H1 (cell line): ENCODE measurements around the gene TMEM134. TPM values are rescaled to one million over a fixed set of nuclear protein-coding genes. Genes with fewer than 3 reads are reported as not detected.

Source experiments
- CTCF ChIA-PET: fragments of 300-600 bp; sonication (Branson Sonifier 250); formaldehyde crosslinking; loops from one replicate; lab custom pipeline; 2021; ENCODE audit not compliant: partially characterized antibody; lab: Charles Lee
- POLR2A ChIA-PET: fragments of 300-600 bp; sonication (Branson Sonifier 250); formaldehyde crosslinking; loops from one replicate; lab custom pipeline; 2021; ENCODE audit warnings: inconsistent platforms; ENCODE audit not compliant: partially characterized antibody; lab: Charles Lee
- DNase-seq, 2 experiments: peaks; one replicate each; pipeline versions ENCODE4 v3.0.0 to v3.0.0-alpha.2; 2010 to 2022; ENCODE audit warnings: low spot score in 2 of 2, low read depth in 1 of 2, mixed read lengths in 1 of 2
- FAIRE-seq: peaks from 2 replicates; lab custom pipeline; 2011; peaks lifted over from hg19 to GRCh38; lab: Jason Lieb, UNC
- H2AFZ ChIP-seq: 2 replicates; pipeline ENCODE4 v1.8.1; 2012; ENCODE audit warnings: low read length, inconsistent platforms
- H2AK5ac ChIP-seq: 2 replicates; pipeline ENCODE4 v1.6.1; 2013; ENCODE audit warnings: low read depth, low read length
- H2BK120ac ChIP-seq: replicated peaks from 2 replicates; pipeline ENCODE3; 2013; ENCODE audit warnings: low read depth, low read length, inconsistent platforms
- H2BK12ac ChIP-seq: 2 replicates; pipeline ENCODE4 v1.6.1; 2013; ENCODE audit warnings: low read depth, low read length
- H2BK15ac ChIP-seq: 2 replicates; pipeline ENCODE4 v1.6.1; 2013; ENCODE audit warnings: low read length
- H2BK20ac ChIP-seq: 2 replicates; pipeline ENCODE4 v1.6.1; 2013; ENCODE audit warnings: low read length
- H2BK5ac ChIP-seq: 2 replicates; pipeline ENCODE4 v1.6.1; 2013; ENCODE audit warnings: low read depth, low read length
- H3K14ac ChIP-seq: 2 replicates; pipeline ENCODE4 v1.6.1; 2013; ENCODE audit warnings: inconsistent platforms; ENCODE audit not compliant: insufficient read length
- H3K18ac ChIP-seq: 2 replicates; pipeline ENCODE4 v1.6.1; 2013; ENCODE audit warnings: low read length; ENCODE audit errors: extremely low read depth
- H3K23ac ChIP-seq: 2 replicates; pipeline ENCODE4 v1.6.1; 2013; ENCODE audit warnings: inconsistent platforms; ENCODE audit not compliant: insufficient read length
- H3K23me2 ChIP-seq: 2 replicates; pipeline ENCODE4 v1.6.1; 2013; ENCODE audit warnings: low read depth, low read length
- H3K27ac ChIP-seq: 2 replicates; pipeline ENCODE4 v1.6.1; 2011; ENCODE audit warnings: low read depth, low read length, inconsistent platforms
- H3K27me3 ChIP-seq, 4 experiments: replicated peaks in 1 of 4; 1 replicate in 1 of 4; 2 replicates in 3 of 4; pipeline versions ENCODE4 v1.6.1 to v1.8.1; 2011 to 2013; ENCODE audit warnings: low read length in 3 of 4, mild to moderate bottlenecking in 3 of 4, inconsistent platforms in 2 of 4, mixed read lengths in 2 of 4, moderate library complexity in 1 of 4; ENCODE audit not compliant: control insufficient read depth in 3 of 4, insufficient read depth in 3 of 4; ENCODE audit errors: extremely low read depth in 1 of 4
- H3K36me3 ChIP-seq, 4 experiments: 2 replicates each; pipeline versions ENCODE4 v1.6.1 to v1.8.1; 2011 to 2013; ENCODE audit warnings: mild to moderate bottlenecking in 4 of 4, low read length in 3 of 4, moderate library complexity in 2 of 4, control low read depth in 1 of 4, inconsistent platforms in 1 of 4; ENCODE audit not compliant: insufficient read depth in 4 of 4, control insufficient read depth in 2 of 4
- H3K4ac ChIP-seq: replicated peaks from 2 replicates; pipeline ENCODE3; 2013; ENCODE audit warnings: low read length, low read depth, mixed read lengths, inconsistent platforms; ENCODE audit not compliant: insufficient read length
- H3K4me1 ChIP-seq, 4 experiments: replicated peaks in 1 of 4; 1 replicate in 1 of 4; 2 replicates in 3 of 4; pipeline versions ENCODE4 v1.6.1 to v1.8.1; 2011 to 2013; ENCODE audit warnings: low read length in 3 of 4, inconsistent platforms in 2 of 4, mixed read lengths in 1 of 4; ENCODE audit not compliant: insufficient read depth in 4 of 4, control insufficient read depth in 3 of 4
- H3K4me2 ChIP-seq, 2 experiments: 2 replicates each; pipeline versions ENCODE4 v1.6.1 to v1.8.1; 2011 to 2013; ENCODE audit warnings: low read depth in 2 of 2, low read length in 2 of 2, control low read depth in 1 of 2, inconsistent platforms in 1 of 2, mild to moderate bottlenecking in 1 of 2; ENCODE audit not compliant: insufficient read depth in 1 of 2
- H3K4me3 ChIP-seq, 4 experiments: fragments of 200-600, 300-600 bp in 1 of 4; sonication (generic), shearing (Covaris generic), sonication (Bioruptor Twin) in 1 of 4; 2 replicates each; pipeline versions ENCODE4 v1.5.1 to v1.8.1; 2011 to 2016; ENCODE audit warnings: low read length in 4 of 4, low read depth in 3 of 4, control low read depth in 2 of 4, inconsistent platforms in 2 of 4, mild to moderate bottlenecking in 2 of 4, mixed read lengths in 1 of 4, moderate library complexity in 1 of 4; ENCODE audit not compliant: insufficient read depth in 2 of 4; ENCODE audit errors: extremely low read depth in 1 of 4
- H3K56ac ChIP-seq: replicated peaks from 2 replicates; pipeline ENCODE3; 2013; ENCODE audit warnings: low read depth, mild to moderate bottlenecking, mixed read lengths, low read length, inconsistent platforms; ENCODE audit not compliant: insufficient read length
- H3K79me1 ChIP-seq: 2 replicates; pipeline ENCODE4 v1.6.1; 2013; ENCODE audit warnings: low read depth, low read length, control low read depth
- H3K79me2 ChIP-seq, 2 experiments: 2 replicates each; pipeline versions ENCODE4 v1.6.1 to v1.8.1; 2012 to 2013; ENCODE audit warnings: low read length in 2 of 2, mild to moderate bottlenecking in 2 of 2, inconsistent platforms in 1 of 2; ENCODE audit not compliant: insufficient read depth in 2 of 2, control insufficient read depth in 1 of 2
- H3K9ac ChIP-seq, 4 experiments: replicated peaks in 1 of 4; 1 replicate in 1 of 4; 2 replicates in 3 of 4; pipeline versions ENCODE4 v1.6.1 to v1.8.1; 2011 to 2013; ENCODE audit warnings: low read depth in 3 of 4, low read length in 3 of 4, control low read depth in 2 of 4, mild to moderate bottlenecking in 2 of 4, moderate library complexity in 2 of 4, inconsistent platforms in 1 of 4; ENCODE audit errors: extremely low read depth in 1 of 4
- H3K9me3 ChIP-seq, 2 experiments: 2 replicates each; pipeline versions ENCODE4 v1.6.1 to v1.8.1; 2012 to 2013; ENCODE audit warnings: mild to moderate bottlenecking in 2 of 2, moderate library complexity in 2 of 2, control low read depth in 1 of 2, inconsistent platforms in 1 of 2, low read depth in 1 of 2, low read length in 1 of 2, mixed read lengths in 1 of 2; ENCODE audit not compliant: insufficient read depth in 2 of 2
- H4K20me1 ChIP-seq, 2 experiments: replicated peaks in 1 of 2; 2 replicates each; pipeline versions ENCODE3 to v1.8.1; 2011 to 2013; ENCODE audit warnings: inconsistent platforms in 2 of 2, low read length in 2 of 2, mild to moderate bottlenecking in 1 of 2; ENCODE audit not compliant: insufficient read depth in 2 of 2, control insufficient read depth in 1 of 2
- H4K5ac ChIP-seq: 2 replicates; pipeline ENCODE4 v1.6.1; 2013; ENCODE audit warnings: low read length, low read depth, mixed read lengths, inconsistent platforms; ENCODE audit not compliant: insufficient read length
- H4K8ac ChIP-seq: 2 replicates; pipeline ENCODE4 v1.8.0; 2013; ENCODE audit warnings: mild to moderate bottlenecking, moderate library complexity, low read length, inconsistent platforms; ENCODE audit not compliant: insufficient read depth; ENCODE audit errors: extremely low read depth
- H4K91ac ChIP-seq: replicated peaks from 2 replicates; pipeline ENCODE3; 2013; ENCODE audit warnings: low read length, mixed read lengths, inconsistent platforms; ENCODE audit not compliant: insufficient read length
- CHD1 ChIP-seq: IDR thresholded peaks from 2 replicates; pipeline ENCODE4 v1.6.1; 2012; ENCODE audit warnings: low read depth, low read length, improper control_type of control experiment
- KDM1A ChIP-seq: fragments of 200-600, 300-600 bp; sonication (generic); IDR thresholded peaks from 2 replicates; pipeline ENCODE4 v1.7.1; 2016; ENCODE audit warnings: mild to moderate bottlenecking, low read length, borderline replicate concordance
- PHF8 ChIP-seq: fragments of 200-600 bp; sonication (generic); conservative IDR thresholded peaks from 2 replicates; pipeline ENCODE4 v1.7.1; 2012; ENCODE audit warnings: low read depth, mild to moderate bottlenecking, inconsistent platforms, low read length, moderate library complexity
- WGBS, 2 experiments: shearing (Covaris generic) in 1 of 2; methylation state at CpG; one replicate each; pipeline versions ENCODE4 v1.1.6 to v1.1.7; 2013 to 2015; ENCODE audit warnings: low lambda C conversion rate in 2 of 2, mixed read lengths in 2 of 2, inconsistent platforms in 1 of 2, low coverage in 1 of 2, missing lambda C conversion rate in 1 of 2; ENCODE audit not compliant: insufficient replicate concordance in 2 of 2, insufficient coverage in 1 of 2, insufficient read length in 1 of 2; ENCODE audit errors: extremely low coverage in 1 of 2, missing lambda C conversion rate in 1 of 2; 5-methylcytosine and 5-hydroxymethylcytosine counted together
- polyA plus RNA-seq, 7 experiments: library from polyadenylated mRNA; depleted of rRNA in 3 of 7; stranded (reverse) in 5 of 7; unstranded in 2 of 7; fragments of >200 nt in 5 of 7; fragments of 200-250 nt in 2 of 7; gene quantifications; 1 replicate in 5 of 7; 2 replicates in 1 of 7; 4 replicates in 1 of 7; pipeline versions ENCODE4 v1.2.1 to v1.2.3, GENCODE V29; 2011 to 2013; ENCODE audit warnings: missing spikeins in 2 of 7, mixed read lengths in 2 of 7
- total RNA-seq: library from RNA; stranded (reverse); fragmentation: NEBNext Ultra II Directional; extraction: Animal tissue kit (Norgen Biotek cat#: 25700); gene quantifications from 2 replicates; pipeline ENCODE4 v1.2.1, GENCODE V29; 2021

TMEM134 gene
- total and polyA plus RNA-seq, 2 of the 8 experiments (the other 6 are each of a cell fraction or from before 2014, with no cell fraction given) = 32.4 to 229 TPM

GRCh38 chr11:67423891-67424613 lies 45.0 kb downstream of the TMEM134 start:
- Histone ChIP-seq H2BK12ac (peak overlapping the region; percentile 39; the same call in 1 of the 2 replicates), H4K20me1 (peaks cover 0 to 3% of the 10 kb centered on the region in 2 experiments), H2AK5ac (no peak overlapping the region), H3K79me2 (peaks cover 0 to 4% of the 10 kb centered on the region in 2 experiments; a peak in 1 of 4 replicates), H3K79me1 (peaks cover 4% of the 10 kb centered on the region), H4K8ac (0 out of 2 replicates have a peak overlapping the region, but pooled peaks have one; percentile 17), H3K14ac (no peak overlapping the region), H3K4me2 (no peak overlapping the region), H3K18ac (no peak overlapping the region), H2BK15ac (no peak overlapping the region), H3K23ac (no peak overlapping the region), H3K4me1 (peaks cover 0 to 13% (median 7%) of the 10 kb centered on the region in 4 experiments; a peak in 6 of 7 replicates), H3K23me2 (peaks cover 19% of the 10 kb centered on the region), H2AFZ (no peak overlapping the region), H3K4me3 (no peak overlapping the region), H3K27me3 (peaks cover 0 to 8% (median 5%) of the 10 kb centered on the region in 4 experiments; a peak in 4 of 7 replicates), H3K36me3 (no peaks in the 10 kb centered on the region), H2BK120ac (no peak overlapping the region), H3K9ac (no peak overlapping the region), H3K4ac (no peak overlapping the region), H3K56ac (no peak overlapping the region), H4K5ac (no peak overlapping the region), H3K27ac (no peak overlapping the region), H2BK20ac (no peak overlapping the region), H3K9me3 (no peaks in the 10 kb centered on the region), H2BK5ac (no peak overlapping the region), H4K91ac (no peak overlapping the region)
- 88% methylated on average over 30 of the region's 34 CpGs; no CpG with 5 or more reads in 1 of the 2 experiments for whole genome bisulfite sequencing, 2 experiments
- ChIA-PET POLR2A (interaction anchor here (0.9 to 10.2 kb wide), 6 partner anchors 10 to 54 kb away, joined by 3 to 104 read pairs (median 4); partner anchors contain the start of genes PPP1CA and PTPRCAP), CTCF (interaction anchor here (0.5 to 1.8 kb wide), 8 partner anchors 11 to 328 kb away, joined by 3 to 7 read pairs (median 4); partner anchors contain the start of gene PPP1CA)
- DNase-seq = no peak
- no peak for FAIRE-seq
- TF ChIP-seq PHF8 = no peak
- TF ChIP-seq KDM1A = no peak
- no peak for TF ChIP-seq CHD1
